ENCODE data around the gene KIF24. TPM values are rescaled to one million over a fixed set of nuclear protein-coding genes. Genes with fewer than 3 reads are reported as not detected.

KIF24 gene
- total RNA-seq, 4 donors from 2014 or later: 0.68 to 1.4 (median 1.0) TPM

DNA sequence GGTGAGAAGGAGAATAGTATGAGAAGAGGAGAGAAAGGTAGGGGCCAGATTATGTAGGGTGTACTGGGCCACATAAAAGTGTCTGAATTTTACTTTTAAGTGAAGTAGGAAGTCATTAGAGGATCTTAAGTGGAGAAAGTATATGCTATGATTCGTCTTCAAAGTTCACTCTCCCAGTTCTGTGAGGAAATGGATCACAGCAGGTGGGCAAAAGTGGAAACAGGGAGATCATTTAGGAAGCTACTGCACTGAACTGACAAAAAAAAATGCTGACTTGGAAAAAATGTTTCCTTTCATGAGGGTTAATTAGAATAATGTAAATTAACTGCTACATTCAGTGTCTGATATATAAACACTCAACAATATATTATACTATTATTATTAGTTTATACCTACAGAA lies 2.4 kb downstream of the KIF24 start:
- DNase-seq (ENCODE audit: low spot score in 2 of 2): no peak
- H3K9me3 ChIP-seq: no peaks in the 10 kb centered on the region
- H3K36me3 ChIP-seq: no peaks in the 10 kb centered on the region
- H3K27me3 ChIP-seq: no peaks in the 10 kb centered on the region
- no peak overlapping the region for H3K27ac ChIP-seq
- TF ChIP-seq, protein P1, sequence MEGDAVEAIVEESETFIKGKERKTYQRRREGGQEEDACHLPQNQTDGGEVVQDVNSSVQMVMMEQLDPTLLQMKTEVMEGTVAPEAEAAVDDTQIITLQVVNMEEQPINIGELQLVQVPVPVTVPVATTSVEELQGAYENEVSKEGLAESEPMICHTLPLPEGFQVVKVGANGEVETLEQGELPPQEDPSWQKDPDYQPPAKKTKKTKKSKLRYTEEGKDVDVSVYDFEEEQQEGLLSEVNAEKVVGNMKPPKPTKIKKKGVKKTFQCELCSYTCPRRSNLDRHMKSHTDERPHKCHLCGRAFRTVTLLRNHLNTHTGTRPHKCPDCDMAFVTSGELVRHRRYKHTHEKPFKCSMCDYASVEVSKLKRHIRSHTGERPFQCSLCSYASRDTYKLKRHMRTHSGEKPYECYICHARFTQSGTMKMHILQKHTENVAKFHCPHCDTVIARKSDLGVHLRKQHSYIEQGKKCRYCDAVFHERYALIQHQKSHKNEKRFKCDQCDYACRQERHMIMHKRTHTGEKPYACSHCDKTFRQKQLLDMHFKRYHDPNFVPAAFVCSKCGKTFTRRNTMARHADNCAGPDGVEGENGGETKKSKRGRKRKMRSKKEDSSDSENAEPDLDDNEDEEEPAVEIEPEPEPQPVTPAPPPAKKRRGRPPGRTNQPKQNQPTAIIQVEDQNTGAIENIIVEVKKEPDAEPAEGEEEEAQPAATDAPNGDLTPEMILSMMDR (IDR thresholded peaks at IDR 0.05): no peak
- TF ChIP-seq POLR2A (IDR thresholded peaks at IDR 0.05) (no peak), EP300 (IDR thresholded peaks at IDR 0.05) (no peak), POLR2AphosphoS5 (IDR thresholded peaks at IDR 0.05) (no peak)
- no peak overlapping the region for H3K4me3 ChIP-seq
- H3K4me1 ChIP-seq: peaks cover 22% of the 10 kb centered on the region
- 71% methylated on average over 1 of the region's 1 CpG for WGBS

DNA sequence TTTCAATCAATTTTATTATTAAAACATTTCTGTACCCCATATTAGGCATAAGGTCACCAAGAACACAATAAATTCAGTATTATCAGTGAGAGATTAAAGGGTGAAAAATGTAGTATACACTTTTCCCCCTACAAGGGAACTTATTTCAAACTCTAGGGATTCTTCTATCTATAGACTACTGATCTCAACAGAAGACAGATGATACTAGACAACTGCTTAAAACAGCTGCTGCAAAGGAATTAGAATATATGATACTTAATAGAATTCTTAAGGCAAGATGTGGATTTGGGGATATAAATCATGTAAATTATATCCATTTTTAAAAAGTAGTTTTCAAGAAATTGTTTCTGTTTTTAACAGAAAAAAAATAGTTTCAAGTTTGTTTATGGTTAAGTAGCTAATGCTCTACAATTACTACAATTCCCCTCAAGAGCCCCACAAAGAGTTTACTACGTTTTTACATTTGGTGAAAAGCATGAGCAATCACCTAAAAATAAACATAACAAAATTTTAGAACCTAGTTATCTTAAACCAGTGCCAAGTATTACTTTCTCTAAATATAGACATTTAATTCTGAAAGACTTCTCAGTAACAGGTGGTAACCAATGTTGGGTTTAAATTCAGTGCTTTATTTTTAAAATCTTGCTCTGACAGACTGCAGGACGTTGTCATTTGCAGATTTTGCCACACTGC lies 6.0 kb downstream of the KIF24 start:
- H3K4me3 ChIP-seq: no peak overlapping the region
- 50% methylated on average over 2 of the region's 2 CpGs for WGBS
- H3K27ac ChIP-seq: no peak overlapping the region
- peaks cover 4% of the 10 kb centered on the region for H3K4me1 ChIP-seq
- DNase-seq (ENCODE audit: low spot score in 2 of 2): no peak
- TF ChIP-seq POLR2A (IDR thresholded peaks at IDR 0.05) (no peak), EP300 (IDR thresholded peaks at IDR 0.05) (no peak), POLR2AphosphoS5 (IDR thresholded peaks at IDR 0.05) (no peak)
- TF ChIP-seq, protein P1 (IDR thresholded peaks at IDR 0.05): no peak
- no peaks in the 10 kb centered on the region for H3K27me3 ChIP-seq
- no peaks in the 10 kb centered on the region for H3K9me3 ChIP-seq
- no peaks in the 10 kb centered on the region for H3K36me3 ChIP-seq

DNA sequence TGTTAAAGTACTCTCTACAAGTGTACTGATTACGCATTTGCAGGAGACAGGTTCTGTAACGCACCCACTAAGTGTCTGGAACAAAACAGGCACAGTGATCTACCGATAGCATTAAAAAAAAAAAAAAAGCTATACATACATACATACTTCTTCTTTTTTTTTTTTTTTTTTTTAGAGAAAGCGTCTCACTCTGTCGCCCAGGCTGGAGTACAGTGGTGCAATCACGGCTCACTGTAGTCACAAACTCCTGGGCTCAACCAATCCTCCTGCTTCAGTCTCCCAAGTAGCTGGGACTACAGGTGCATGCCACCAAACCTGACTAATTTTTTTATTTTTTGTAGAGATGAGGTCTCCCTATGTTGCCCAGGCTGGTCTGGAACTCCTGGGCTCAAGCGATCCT lies 7.6 kb downstream of the KIF24 start:
- no peaks in the 10 kb centered on the region for H3K4me1 ChIP-seq
- WGBS: 94% methylated on average over 7 of the region's 7 CpGs
- no peak for TF ChIP-seq POLR2A (IDR thresholded peaks at IDR 0.05)
- TF ChIP-seq EP300 (IDR thresholded peaks at IDR 0.05): no peak
- TF ChIP-seq POLR2AphosphoS5 (IDR thresholded peaks at IDR 0.05): no peak
- H3K27ac ChIP-seq: no peak overlapping the region
- DNase-seq (ENCODE audit: low spot score in 2 of 2): no peak
- no peaks in the 10 kb centered on the region for H3K9me3 ChIP-seq
- H3K36me3 ChIP-seq: no peaks in the 10 kb centered on the region
- no peak overlapping the region for H3K4me3 ChIP-seq
- no peaks in the 10 kb centered on the region for H3K27me3 ChIP-seq

DNA sequence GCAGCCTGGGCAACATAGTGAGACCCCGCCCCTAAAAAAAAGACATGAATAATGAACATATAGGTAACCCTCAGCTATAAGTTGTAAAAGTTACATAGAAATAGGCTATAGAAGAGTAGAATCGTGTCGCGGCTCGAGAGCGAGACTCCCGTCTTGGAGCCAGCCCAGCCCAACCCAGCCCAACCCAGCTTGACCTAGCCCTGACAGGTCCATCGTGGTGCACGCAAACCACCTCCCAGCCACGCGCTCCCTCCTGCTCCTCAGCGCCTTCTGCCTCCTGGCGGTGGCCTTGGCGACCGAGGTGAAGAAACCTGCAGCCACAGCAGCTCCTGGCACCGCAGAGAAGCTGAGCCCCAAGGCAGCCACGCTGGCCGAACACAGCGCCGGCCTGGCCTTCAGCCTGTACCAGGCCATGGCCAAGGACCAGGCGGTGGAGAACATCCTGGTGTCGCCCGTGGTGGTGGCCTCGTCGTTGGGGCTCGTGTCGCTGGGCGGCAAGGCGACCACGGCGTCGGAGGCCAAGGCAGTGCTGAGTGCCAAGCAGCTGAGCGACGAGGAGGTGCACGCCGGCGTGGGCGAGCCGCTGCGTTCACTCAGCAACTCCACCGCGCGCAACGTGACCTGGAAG lies 10.8 kb downstream of the KIF24 start:
- Histone ChIP-seq H3K9me3 (no peaks in the 10 kb centered on the region), H3K36me3 (no peaks in the 10 kb centered on the region), H3K27me3 (no peaks in the 10 kb centered on the region), H3K4me3 (no peak overlapping the region), H3K27ac (no peak overlapping the region), H3K4me1 (no peaks in the 10 kb centered on the region)
- TF ChIP-seq, protein P1 (IDR thresholded peaks at IDR 0.05): no peak
- no peak for TF ChIP-seq POLR2A (IDR thresholded peaks at IDR 0.05)
- TF ChIP-seq EP300 (IDR thresholded peaks at IDR 0.05): no peak
- no peak for TF ChIP-seq POLR2AphosphoS5 (IDR thresholded peaks at IDR 0.05)
- WGBS: 93% methylated on average over 36 of the region's 44 CpGs
- DNase-seq (ENCODE audit: low spot score in 2 of 2): no peak

DNA sequence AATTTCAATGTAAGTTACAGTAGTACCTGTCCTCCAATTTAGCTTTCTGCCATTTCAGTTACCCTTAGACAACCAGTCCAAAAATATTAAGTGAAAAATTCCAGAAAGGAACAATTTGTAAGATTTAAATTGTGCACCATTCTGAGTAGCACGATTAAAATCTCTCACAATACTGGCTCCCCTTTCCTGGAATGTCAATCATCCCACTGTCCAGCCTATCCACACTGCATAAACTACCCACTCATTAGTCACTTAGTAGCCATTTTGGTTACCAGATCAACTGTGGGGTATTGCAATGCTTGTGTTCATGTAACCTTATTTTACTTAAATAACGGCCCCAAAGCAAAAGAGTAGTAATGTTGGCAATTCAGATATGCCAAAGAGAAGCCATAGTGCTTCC lies 11.6 kb downstream of the KIF24 start:
- Histone ChIP-seq H3K27ac (no peak overlapping the region), H3K4me3 (no peak overlapping the region), H3K27me3 (no peaks in the 10 kb centered on the region), H3K9me3 (no peaks in the 10 kb centered on the region), H3K4me1 (no peaks in the 10 kb centered on the region), H3K36me3 (no peaks in the 10 kb centered on the region)
- TF ChIP-seq, protein P1 (IDR thresholded peaks at IDR 0.05): no peak
- TF ChIP-seq POLR2A (IDR thresholded peaks at IDR 0.05) (no peak), EP300 (IDR thresholded peaks at IDR 0.05) (no peak), POLR2AphosphoS5 (IDR thresholded peaks at IDR 0.05) (no peak)
- no peak for DNase-seq (ENCODE audit: low spot score in 2 of 2)
- WGBS: 86% methylated on average over 2 of the region's 2 CpGs
